Camera-type eye (tissue), 1 donor: ENCODE data around the gene ATP5F1B. TPM values are rescaled to one million over a fixed set of nuclear protein-coding genes. Genes with fewer than 3 reads are reported as not detected.

Experiments used
- total RNA-seq: library from RNA; depleted of rRNA; stranded (reverse); fragments of >200 nt; gene quantifications from one replicate; pipeline ENCODE4 v1.2.3, GENCODE V29; 2014

The ATP5F1B gene
- total RNA-seq, result 392 TPM

DNA sequence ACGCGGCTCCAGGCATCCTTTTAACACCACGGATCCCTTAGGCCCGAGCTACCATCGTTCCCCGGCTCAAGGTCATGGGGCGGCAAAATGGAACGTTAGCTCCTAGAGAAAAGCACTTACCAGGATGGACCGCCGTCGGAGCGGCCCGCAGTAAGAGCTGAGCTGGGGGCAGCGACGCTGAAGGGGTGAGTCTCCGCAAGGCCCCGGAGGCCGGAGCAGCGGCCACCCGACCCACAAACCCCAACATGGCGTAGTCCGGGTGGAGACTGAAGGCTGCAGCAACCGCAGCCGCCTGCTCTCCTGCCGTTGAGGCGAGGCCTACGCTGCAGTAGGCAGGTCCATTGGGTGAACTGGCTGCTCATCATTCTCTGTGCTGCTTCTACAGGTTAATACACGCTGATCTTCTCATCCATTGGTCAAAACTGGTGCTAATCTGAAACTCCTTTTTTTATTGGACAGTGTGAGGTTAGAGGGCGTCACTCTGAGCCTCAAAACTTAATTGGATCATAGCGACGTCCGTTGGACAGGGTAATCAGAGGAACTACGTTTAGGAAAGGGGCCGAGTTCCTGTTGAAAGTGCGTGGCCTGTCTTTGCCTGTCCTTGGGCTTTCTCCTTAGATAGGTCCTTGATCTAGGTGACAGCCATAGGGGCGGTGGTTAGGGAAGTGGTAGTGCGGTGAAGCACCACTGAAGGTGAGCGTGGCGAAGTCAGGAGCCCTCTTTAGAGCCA lies at the start of gene ATP5F1B:
Gene ATP5F1B (minus strand): TSS at position 268 of the 730 bp plus-strand sequence. CDS start 21 bp downstream, at position 247.

DNA sequence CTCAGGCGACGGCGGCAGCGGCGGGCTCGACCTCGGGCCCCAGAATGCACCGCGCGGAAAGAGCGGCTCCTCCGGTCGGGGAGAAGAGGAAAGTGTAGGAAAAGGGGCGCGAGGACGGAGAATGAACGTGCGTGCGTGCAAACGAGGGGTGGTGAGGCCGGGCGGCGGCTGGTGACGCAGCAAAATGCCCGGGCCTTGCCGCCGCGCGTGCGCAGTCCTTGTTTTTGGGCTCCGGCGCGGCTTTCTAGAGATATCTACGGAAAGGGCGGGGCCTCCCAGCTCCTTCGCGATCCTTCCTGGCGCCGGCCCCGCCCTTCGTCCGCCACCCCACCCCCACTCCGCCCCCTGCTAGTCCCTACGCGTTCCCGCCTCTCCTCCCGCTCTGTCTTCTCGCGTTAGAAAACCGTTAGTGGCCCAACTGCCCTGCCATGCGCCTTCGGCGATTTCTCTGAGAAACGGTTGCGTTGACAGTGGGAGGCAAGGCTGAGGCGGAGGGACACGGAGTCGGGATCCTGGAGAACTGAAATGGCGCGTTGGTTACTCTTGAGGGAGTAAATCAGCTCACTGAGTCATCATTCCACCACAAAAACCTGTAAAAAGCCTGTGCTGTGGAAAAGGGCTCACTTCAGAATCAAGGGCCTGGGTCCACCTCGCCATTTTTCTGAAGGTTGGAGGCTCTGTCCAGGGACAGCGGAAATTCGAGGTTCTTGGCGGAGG lies 42.5 kb upstream of the ATP5F1B start, which contains the start of gene PTGES3:
Gene PTGES3 (minus strand): TSS at position 156 of the 717 bp plus-strand sequence. CDS start 285 bp downstream, outside the sequence.

DNA sequence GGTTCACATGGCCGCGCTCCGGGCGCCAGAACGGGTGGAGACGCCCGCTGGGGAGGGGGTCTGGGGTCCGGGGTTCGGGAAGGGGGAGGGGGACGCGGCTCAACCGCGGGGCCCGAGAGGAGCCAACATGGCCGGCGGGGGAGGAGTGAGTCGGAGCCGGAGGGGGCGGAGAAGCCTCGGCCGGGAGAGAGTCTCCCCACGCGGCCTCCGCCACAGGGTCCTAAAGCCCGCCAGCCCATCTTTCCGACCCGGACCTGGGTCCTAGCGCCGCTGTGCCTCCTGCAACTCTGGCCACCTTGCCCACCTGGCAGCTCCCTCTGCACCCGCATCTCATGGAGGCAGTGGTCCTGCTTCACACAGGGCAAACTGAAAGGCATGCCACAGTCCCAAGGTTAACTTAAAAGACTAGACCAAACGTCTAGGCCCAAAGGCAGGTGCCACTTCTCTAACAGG lies 15.6 kb downstream of the ATP5F1B start, which contains the start of gene BAZ2A:
Gene BAZ2A (minus strand): TSS at position 147 of the 453 bp plus-strand sequence. CDS start 12,796 bp downstream, outside the sequence.

Other genes with a start within 250 kb of the ATP5F1B start
- gene TIMELESS, start 196.6 kb downstream of the ATP5F1B start, total RNA-seq, result 24.6 TPM
- gene MIP, start 191.3 kb downstream of the ATP5F1B start, total RNA-seq, result 303 TPM
- 2.8 TPM for gene SPRYD4, start 177.4 kb downstream of the ATP5F1B start, total RNA-seq
- gene GLS2, start 157.8 kb downstream of the ATP5F1B start, total RNA-seq, result 4.1 TPM
- gene RBMS2, start 124.2 kb downstream of the ATP5F1B start, total RNA-seq, result 17.9 TPM
- gene BAZ2A, start 15.7 kb downstream of the ATP5F1B start, total RNA-seq, result 65.9 TPM
- gene PTGES3, start 42.3 kb upstream of the ATP5F1B start, total RNA-seq, result 125 TPM
- 924 TPM for gene NACA, start 79.3 kb upstream of the ATP5F1B start, total RNA-seq
- 32.1 TPM for gene PRIM1, start 106.3 kb upstream of the ATP5F1B start, total RNA-seq
- 0.93 TPM for gene HSD17B6, start 117.3 kb upstream of the ATP5F1B start, total RNA-seq